ENCODE measurements around the gene BABAM2.

Gene BABAM2

DNA sequence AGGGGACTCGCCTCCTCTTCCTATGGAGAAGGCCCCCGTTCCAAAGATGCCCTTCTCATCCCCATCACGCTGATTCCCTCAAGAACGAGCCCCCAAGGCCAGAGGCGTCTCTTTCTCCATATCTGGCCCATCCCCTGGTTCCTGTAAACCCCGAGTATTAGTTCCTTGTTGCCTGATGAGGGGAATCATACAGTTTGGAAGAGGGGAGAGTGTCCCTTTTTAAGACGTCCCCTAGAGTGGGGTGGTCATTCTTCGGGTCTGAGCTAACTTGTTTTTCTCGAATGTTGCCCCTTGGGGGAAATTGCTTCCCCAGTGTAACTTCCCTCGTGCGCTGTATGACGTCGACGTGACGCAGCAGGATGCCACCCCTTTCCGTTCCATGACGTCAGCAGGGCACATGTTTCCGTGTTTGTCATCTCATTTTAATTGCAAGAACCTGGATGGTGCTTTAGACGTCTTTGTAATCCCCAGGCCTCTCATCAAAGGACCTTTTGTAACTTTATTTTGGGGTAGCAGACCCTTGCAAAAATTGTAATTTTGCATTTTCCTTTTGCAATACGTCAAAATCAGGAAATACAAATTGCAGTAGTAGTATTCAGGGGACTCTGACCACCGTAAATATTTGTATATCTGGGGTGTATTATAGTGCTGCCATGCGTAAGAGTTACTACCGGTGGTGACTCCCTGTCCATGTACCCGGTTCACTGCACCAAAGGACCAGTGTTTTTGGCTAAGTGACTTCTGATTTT, 569 bp downstream of the BABAM2 start:
- Histone ChIP-seq H3K4me3 (ENCODE audit: low read depth in 1 of 2, low read length in 2 of 2) (peak overlapping the region; percentile 68 to 91), H3K4me1 (ENCODE audit: insufficient read depth, low read length) (peaks cover 38% of the 10 kb centered on the region), H3K36me3 (ENCODE audit: insufficient read depth, low read length) (peaks cover 14% of the 10 kb centered on the region), H2AFZ (ENCODE audit: low read depth, low read length) (peak overlapping the region; percentile 99), H3K9ac (ENCODE audit: low read depth, low read length) (peak overlapping the region; percentile 89), H3K4me2 (ENCODE audit: insufficient read depth, low read length) (peak overlapping the region; percentile 87), H3K27ac (ENCODE audit: low read length) (peak overlapping the region; percentile 99), H3K9me3 (ENCODE audit: insufficient read depth, low read length, severe bottlenecking) (no peaks in the 10 kb centered on the region), H3K79me2 (ENCODE audit: insufficient read depth, low read length) (peaks cover 34% of the 10 kb centered on the region), H3K27me3 (ENCODE audit: insufficient read depth, low read length, poor library complexity) (no peaks in the 10 kb centered on the region), H4K20me1 (ENCODE audit: insufficient read depth, low read length) (no peaks in the 10 kb centered on the region)
- DNase-seq (peak; percentile 68), ATAC-seq (ENCODE audit: insufficient read depth, low read depth) (peak; percentile 35)
- TF ChIP-seq, protein P1, sequence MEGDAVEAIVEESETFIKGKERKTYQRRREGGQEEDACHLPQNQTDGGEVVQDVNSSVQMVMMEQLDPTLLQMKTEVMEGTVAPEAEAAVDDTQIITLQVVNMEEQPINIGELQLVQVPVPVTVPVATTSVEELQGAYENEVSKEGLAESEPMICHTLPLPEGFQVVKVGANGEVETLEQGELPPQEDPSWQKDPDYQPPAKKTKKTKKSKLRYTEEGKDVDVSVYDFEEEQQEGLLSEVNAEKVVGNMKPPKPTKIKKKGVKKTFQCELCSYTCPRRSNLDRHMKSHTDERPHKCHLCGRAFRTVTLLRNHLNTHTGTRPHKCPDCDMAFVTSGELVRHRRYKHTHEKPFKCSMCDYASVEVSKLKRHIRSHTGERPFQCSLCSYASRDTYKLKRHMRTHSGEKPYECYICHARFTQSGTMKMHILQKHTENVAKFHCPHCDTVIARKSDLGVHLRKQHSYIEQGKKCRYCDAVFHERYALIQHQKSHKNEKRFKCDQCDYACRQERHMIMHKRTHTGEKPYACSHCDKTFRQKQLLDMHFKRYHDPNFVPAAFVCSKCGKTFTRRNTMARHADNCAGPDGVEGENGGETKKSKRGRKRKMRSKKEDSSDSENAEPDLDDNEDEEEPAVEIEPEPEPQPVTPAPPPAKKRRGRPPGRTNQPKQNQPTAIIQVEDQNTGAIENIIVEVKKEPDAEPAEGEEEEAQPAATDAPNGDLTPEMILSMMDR (IDR thresholded peaks at IDR 0.05; ENCODE audit: borderline replicate concordance, extremely low read depth, low read length, poor library complexity, severe bottlenecking): no peak
- no peak for TF ChIP-seq EZH2 (IDR thresholded peaks at IDR 0.05; ENCODE audit: borderline replicate concordance, low read depth, low read length, severe bottlenecking)

DNA sequence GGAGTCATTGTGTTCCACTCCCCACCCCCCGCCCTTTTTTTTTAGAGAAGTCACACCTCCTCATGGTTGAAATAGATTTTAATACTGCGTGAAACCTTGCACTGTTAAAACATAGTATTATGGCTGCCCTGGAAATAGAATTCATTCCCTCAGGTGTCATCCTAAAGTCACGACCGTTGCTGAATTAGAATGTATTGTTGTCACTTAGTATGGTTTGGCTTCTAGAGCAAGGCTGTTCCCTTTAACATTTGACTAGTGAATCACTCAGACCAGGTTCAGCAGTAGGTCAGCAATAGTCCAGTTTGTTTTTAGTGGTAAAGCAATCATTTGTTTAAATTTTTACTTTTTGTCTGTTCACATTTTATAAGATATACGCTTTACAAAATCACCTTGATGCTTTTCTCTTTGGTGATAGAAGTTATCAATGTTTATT, 1.2 kb downstream of the BABAM2 start:
- Histone ChIP-seq H3K9ac (ENCODE audit: low read depth, low read length) (peak overlapping the region; percentile 89), H4K20me1 (ENCODE audit: insufficient read depth, low read length) (peaks cover 3% of the 10 kb centered on the region; the same call in 1 of the 2 replicates), H3K27me3 (ENCODE audit: insufficient read depth, low read length, poor library complexity) (no peaks in the 10 kb centered on the region), H3K4me3 (ENCODE audit: low read depth in 1 of 2, low read length in 2 of 2) (peak overlapping the region in 1 of 2 experiments; percentile 68; a peak in 2 of 4 replicates), H3K4me2 (ENCODE audit: insufficient read depth, low read length) (peak overlapping the region; percentile 87), H3K79me2 (ENCODE audit: insufficient read depth, low read length) (peaks cover 40% of the 10 kb centered on the region), H3K36me3 (ENCODE audit: insufficient read depth, low read length) (peaks cover 20% of the 10 kb centered on the region), H2AFZ (ENCODE audit: low read depth, low read length) (no peak overlapping the region), H3K27ac (ENCODE audit: low read length) (no peak overlapping the region), H3K9me3 (ENCODE audit: insufficient read depth, low read length, severe bottlenecking) (no peaks in the 10 kb centered on the region), H3K4me1 (ENCODE audit: insufficient read depth, low read length) (peaks cover 39% of the 10 kb centered on the region)
- ATAC-seq (ENCODE audit: insufficient read depth, low read depth): no peak
- DNase-seq: no peak
- TF ChIP-seq, protein P1 (IDR thresholded peaks at IDR 0.05; ENCODE audit: borderline replicate concordance, extremely low read depth, low read length, poor library complexity, severe bottlenecking): no peak

DNA sequence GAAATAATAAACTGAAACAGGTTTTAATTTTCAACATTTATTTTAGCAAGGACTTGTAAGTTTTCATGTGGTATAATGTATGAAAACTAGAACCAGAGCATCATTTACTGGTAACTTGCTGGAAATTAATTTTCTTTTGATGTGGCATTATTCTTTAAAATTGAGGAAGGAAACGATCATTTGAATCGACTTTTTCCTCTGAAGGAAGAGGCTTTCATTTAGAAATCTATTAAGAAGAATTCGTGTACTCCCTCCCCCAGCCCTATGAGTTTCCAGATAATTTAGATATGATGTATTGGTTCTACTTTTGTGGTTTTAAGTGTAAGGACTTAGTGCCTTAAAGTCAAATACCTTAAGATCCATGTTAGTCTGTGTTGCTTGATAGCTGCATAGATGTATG, 2.5 kb downstream of the BABAM2 start:
- Histone ChIP-seq H3K79me2 (ENCODE audit: insufficient read depth, low read length) (peaks cover 40% of the 10 kb centered on the region), H3K9me3 (ENCODE audit: insufficient read depth, low read length, severe bottlenecking) (no peaks in the 10 kb centered on the region), H3K4me3 (ENCODE audit: low read depth in 1 of 2, low read length in 2 of 2) (no peak overlapping the region), H3K4me2 (ENCODE audit: insufficient read depth, low read length) (0 out of 2 replicates have a peak overlapping the region, but pooled peaks have one; percentile 87), H3K36me3 (ENCODE audit: insufficient read depth, low read length) (peaks cover 25% of the 10 kb centered on the region), H3K4me1 (ENCODE audit: insufficient read depth, low read length) (peaks cover 42% of the 10 kb centered on the region), H2AFZ (ENCODE audit: low read depth, low read length) (no peak overlapping the region), H4K20me1 (ENCODE audit: insufficient read depth, low read length) (peaks cover 6% of the 10 kb centered on the region), H3K9ac (ENCODE audit: low read depth, low read length) (no peak overlapping the region), H3K27ac (ENCODE audit: low read length) (no peak overlapping the region), H3K27me3 (ENCODE audit: insufficient read depth, low read length, poor library complexity) (no peaks in the 10 kb centered on the region)
- TF ChIP-seq, protein P1 (IDR thresholded peaks at IDR 0.05; ENCODE audit: borderline replicate concordance, extremely low read depth, low read length, poor library complexity, severe bottlenecking): no peak
- TF ChIP-seq EZH2 (IDR thresholded peaks at IDR 0.05; ENCODE audit: borderline replicate concordance, low read depth, low read length, severe bottlenecking): no peak
- ATAC-seq (ENCODE audit: insufficient read depth, low read depth): no peak
- no peak for DNase-seq

All from DND-41 (cell line).